ENCODE results near the gene BMERB1. TPM values are rescaled to one million over a fixed set of nuclear protein-coding genes. Genes with fewer than 3 reads are reported as not detected.
A peak's percentile ranks its signal among the peaks of the same experiment; 100 is the strongest.

The BMERB1 gene
- total and polyA plus RNA-seq, 5 donors from 2014 or later = 2.2 to 4.2 (median 3.3) TPM

DNA sequence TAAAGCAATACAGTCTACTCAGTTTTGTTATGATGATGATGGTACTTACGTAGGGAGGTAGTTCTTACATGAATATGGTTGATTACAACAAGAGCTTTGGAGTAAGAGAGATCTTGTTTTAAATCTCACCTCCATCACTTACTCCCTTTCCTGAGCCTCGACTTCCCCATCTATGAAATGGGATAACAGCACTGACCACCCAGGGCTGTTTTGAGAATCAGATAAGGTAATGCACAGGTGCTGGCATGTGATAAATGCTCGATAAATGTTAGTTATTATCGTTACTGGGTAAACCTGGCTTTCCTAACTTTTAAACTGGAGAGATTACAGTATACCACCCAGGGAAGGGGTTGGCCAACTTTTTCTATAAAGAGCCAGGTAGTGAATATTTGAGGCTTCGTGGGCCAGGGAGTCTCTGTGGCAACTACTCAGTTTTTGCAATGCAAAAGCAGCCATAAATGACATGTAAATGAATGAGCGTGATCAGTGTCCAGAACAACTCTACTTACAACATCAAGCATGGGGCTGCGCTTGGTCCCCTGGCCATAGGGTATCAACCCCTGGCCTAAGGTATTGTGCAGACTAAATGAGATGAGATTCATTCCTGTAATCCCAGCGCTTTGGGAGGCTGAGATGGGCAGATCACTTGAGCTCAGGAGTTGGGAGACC lies 73.7 kb downstream of the BMERB1 start:
- Mint-ChIP-seq H3K9me3 (no peaks in the 10 kb centered on the region), H3K4me1 (peaks cover 0 to 15% (median 10%) of the 10 kb centered on the region in 4 donors), H3K27ac (no peak overlapping the region), H3K27me3 (peaks cover 12% of the 10 kb centered on the region), H3K36me3 (no peaks in the 10 kb centered on the region), H3K4me3 (no peak overlapping the region)
- ATAC-seq (ENCODE audit: low read depth in 2 of 2) = no peak
- H3K4me3 ChIP-seq (ENCODE audit: low read depth, low read length) = no peak overlapping the region
- peaks cover 10% of the 10 kb centered on the region for H3K4me1 ChIP-seq (ENCODE audit: control insufficient read depth, insufficient read depth, low read length, poor library complexity, severe bottlenecking)
- no peak overlapping the region for H3K27ac ChIP-seq (ENCODE audit: insufficient read depth, low read length, poor library complexity, severe bottlenecking)
- no peaks in the 10 kb centered on the region for H3K27me3 ChIP-seq (ENCODE audit: control insufficient read depth, insufficient read depth, low read length)
- H3K36me3 ChIP-seq (ENCODE audit: control insufficient read depth, insufficient read depth, low read length) = no peaks in the 10 kb centered on the region
- no peak for DNase-seq
- H3K9me3 ChIP-seq (ENCODE audit: control insufficient read depth in 2 of 2, low read length in 2 of 2) = no peaks in the 10 kb centered on the region

DNA sequence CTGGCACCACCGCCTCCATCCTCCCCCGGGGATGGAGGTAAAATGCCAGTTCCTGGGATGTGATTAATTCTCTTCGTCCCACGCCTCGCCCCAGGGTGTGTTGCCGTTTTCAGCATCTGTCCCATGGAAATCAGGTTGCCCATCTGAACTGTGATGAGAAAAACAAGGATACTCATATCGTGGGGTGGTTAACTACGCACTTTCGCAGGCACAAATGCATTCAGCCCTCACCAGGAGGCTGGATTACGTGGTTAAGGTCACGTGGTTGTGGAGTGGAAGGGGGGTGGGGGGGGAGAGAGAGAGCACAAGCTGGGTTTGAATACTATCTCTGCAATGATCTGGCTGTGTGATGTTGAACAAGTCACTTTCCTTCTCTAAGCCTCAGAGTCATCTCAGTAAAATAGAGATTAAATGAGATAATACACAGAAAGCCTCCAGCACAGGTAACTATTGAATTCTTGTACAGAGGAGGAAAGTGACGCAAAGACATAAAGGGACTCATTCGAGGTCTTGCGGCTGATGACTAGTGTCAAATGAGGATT lies 74.7 kb downstream of the BMERB1 start:
- Histone ChIP-seq H3K4me1 (ENCODE audit: control insufficient read depth, insufficient read depth, low read length, poor library complexity, severe bottlenecking) (peaks cover 10% of the 10 kb centered on the region), H3K9me3 (ENCODE audit: control insufficient read depth in 2 of 2, low read length in 2 of 2) (no peaks in the 10 kb centered on the region), H3K27ac (ENCODE audit: insufficient read depth, low read length, poor library complexity, severe bottlenecking) (no peak overlapping the region), H3K4me3 (ENCODE audit: low read depth, low read length) (no peak overlapping the region), H3K36me3 (ENCODE audit: control insufficient read depth, insufficient read depth, low read length) (no peaks in the 10 kb centered on the region), H3K27me3 (ENCODE audit: control insufficient read depth, insufficient read depth, low read length) (no peaks in the 10 kb centered on the region)
- no peaks in the 10 kb centered on the region for H3K36me3 Mint-ChIP-seq
- H3K27me3 Mint-ChIP-seq = peaks cover 12% of the 10 kb centered on the region
- peak; percentile 12 to 60 (median 21) for DNase-seq
- H3K4me1 Mint-ChIP-seq = peaks cover 0 to 15% (median 10%) of the 10 kb centered on the region in 4 donors
- no peaks in the 10 kb centered on the region for H3K9me3 Mint-ChIP-seq
- peak overlapping the region in 2 of 4 donors; percentile 37 to 63 for H3K4me3 Mint-ChIP-seq
- peak in 1 of 2 donors; percentile 72 for ATAC-seq (ENCODE audit: low read depth in 2 of 2)
- peak overlapping the region in 2 of 3 donors; percentile 26 to 31 for H3K27ac Mint-ChIP-seq

DNA sequence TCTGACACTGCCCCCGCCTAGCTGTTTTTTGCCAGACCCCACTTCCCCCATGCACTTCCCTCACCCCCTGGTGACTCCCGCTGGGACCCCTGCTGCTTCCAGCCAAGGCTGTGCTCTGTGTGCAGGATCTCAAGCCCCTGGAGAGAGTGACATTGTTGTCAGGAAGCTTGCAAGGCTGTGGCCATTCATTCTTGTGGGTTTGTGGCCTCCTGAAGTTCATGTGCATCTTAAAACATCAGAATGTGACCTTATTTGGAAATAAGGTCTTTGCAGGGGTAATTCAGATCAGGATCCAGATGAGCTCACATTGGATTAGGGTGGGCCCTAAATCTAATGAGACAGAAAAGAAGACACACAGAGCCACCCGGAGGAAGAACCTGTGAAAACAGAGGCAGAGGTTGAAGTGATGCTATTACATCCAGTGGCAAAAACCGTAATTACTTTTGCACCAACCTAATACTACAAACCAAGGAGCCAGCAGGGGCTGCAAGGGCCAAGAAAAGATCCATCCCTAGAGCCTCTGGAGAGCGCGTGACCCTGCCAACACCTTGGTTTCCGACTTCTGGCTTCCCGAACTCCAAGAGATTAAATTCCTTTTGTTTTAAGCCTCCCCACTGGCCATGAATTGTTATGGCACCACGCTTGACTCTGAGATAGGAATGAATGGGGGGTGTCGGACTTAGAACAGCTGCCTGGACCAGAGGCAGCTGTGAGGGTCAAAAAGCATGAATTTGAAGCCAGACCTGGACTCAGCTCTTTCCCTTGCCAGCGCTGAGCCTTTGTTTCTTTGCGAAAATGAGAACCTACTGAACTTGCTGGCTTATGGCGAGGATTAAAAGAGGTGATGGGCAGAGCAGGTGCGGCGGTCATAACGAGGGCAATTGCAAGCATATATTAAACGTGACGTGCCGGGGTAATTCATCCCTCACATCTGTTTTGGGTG lies 75.5 kb downstream of the BMERB1 start:
- ATAC-seq (ENCODE audit: low read depth in 2 of 2) = no peak

DNA sequence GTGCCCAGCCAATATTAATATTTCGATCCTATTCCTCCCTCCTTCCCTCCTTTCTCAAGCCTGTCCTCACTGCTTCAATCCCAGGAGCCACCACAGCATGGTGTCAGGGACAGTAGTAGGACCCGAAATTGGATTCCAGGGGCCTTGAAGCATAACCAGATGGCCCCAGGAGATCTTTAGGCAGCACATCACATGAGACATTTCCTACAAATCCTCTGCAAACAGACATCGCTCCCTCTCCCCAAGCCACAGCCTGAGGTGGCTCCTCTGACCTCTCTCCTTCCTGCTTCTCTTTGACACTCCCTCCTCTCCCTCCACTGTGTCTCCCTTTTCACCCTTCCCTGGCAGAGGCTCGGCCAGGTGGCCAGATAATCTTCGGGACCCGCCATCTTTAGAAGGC lies 76.6 kb downstream of the BMERB1 start:
- Mint-ChIP-seq H3K36me3 (no peaks in the 10 kb centered on the region), H3K4me1 (peaks cover 0 to 15% (median 10%) of the 10 kb centered on the region in 4 donors), H3K27ac (peak overlapping the region in 1 of 3 donors; percentile 41), H3K27me3 (peaks cover 12% of the 10 kb centered on the region), H3K9me3 (no peaks in the 10 kb centered on the region), H3K4me3 (peak overlapping the region in 1 of 4 donors; percentile 29)
- no peak overlapping the region for H3K4me3 ChIP-seq (ENCODE audit: low read depth, low read length)
- H3K9me3 ChIP-seq (ENCODE audit: control insufficient read depth in 2 of 2, low read length in 2 of 2) = no peaks in the 10 kb centered on the region
- H3K36me3 ChIP-seq (ENCODE audit: control insufficient read depth, insufficient read depth, low read length) = no peaks in the 10 kb centered on the region
- no peaks in the 10 kb centered on the region for H3K27me3 ChIP-seq (ENCODE audit: control insufficient read depth, insufficient read depth, low read length)
- no peak overlapping the region for H3K27ac ChIP-seq (ENCODE audit: insufficient read depth, low read length, poor library complexity, severe bottlenecking)
- peaks cover 10% of the 10 kb centered on the region for H3K4me1 ChIP-seq (ENCODE audit: control insufficient read depth, insufficient read depth, low read length, poor library complexity, severe bottlenecking)
- ATAC-seq (ENCODE audit: low read depth in 2 of 2) (no peak), DNase-seq (no peak)

More for the DNA sequence above, 75.5 kb downstream of the BMERB1 start:
- Histone ChIP-seq H3K9me3 (ENCODE audit: control insufficient read depth in 2 of 2, low read length in 2 of 2) (no peaks in the 10 kb centered on the region), H3K27ac (ENCODE audit: insufficient read depth, low read length, poor library complexity, severe bottlenecking) (no peak overlapping the region), H3K27me3 (ENCODE audit: control insufficient read depth, insufficient read depth, low read length) (no peaks in the 10 kb centered on the region), H3K36me3 (ENCODE audit: control insufficient read depth, insufficient read depth, low read length) (no peaks in the 10 kb centered on the region), H3K4me1 (ENCODE audit: control insufficient read depth, insufficient read depth, low read length, poor library complexity, severe bottlenecking) (peaks cover 10% of the 10 kb centered on the region), H3K4me3 (ENCODE audit: low read depth, low read length) (no peak overlapping the region)
- Mint-ChIP-seq H3K9me3 (no peaks in the 10 kb centered on the region), H3K36me3 (no peaks in the 10 kb centered on the region), H3K27ac (peak overlapping the region in 1 of 3 donors; percentile 26), H3K4me3 (peak overlapping the region in 1 of 4 donors; percentile 37), H3K4me1 (peaks cover 0 to 15% (median 10%) of the 10 kb centered on the region in 4 donors), H3K27me3 (peaks cover 12% of the 10 kb centered on the region)
- peak in 1 of 3 donors; percentile 24 for DNase-seq

DNA sequence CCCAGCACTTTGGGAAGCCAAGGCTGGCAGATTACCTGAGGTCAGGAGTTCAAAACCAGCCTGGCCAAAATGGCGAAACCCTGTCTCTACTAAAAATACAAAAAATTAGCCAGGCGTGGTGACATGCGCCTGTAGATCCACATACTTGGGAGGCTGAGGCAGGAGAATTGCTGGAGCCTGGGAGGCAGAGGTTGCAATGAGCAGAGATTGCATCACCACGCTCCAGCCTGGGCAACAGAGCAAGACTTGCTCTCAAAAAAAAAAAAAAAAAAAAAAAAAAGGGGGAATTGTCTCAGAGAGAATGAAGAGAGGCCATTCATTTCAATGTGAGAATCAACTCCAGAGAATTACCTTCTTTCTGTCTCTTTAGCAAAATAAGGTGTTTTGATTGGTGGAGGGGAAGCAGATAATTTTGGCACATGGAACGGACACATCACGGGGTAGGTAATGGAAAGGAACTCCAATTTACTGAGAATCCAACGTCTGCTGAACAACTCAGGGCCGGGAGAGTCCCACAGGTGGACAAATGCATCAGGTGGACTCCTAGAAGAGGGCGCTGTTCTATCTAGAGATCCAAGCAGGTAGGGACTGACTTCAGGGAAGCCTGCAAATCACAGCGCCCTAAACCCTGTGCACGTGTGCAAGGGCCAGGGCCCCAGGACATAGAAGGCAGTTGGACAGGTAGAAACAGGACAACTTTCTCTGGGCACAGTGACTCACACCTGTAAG lies 77.5 kb downstream of the BMERB1 start:
- no peaks in the 10 kb centered on the region for H3K9me3 Mint-ChIP-seq

DNA sequence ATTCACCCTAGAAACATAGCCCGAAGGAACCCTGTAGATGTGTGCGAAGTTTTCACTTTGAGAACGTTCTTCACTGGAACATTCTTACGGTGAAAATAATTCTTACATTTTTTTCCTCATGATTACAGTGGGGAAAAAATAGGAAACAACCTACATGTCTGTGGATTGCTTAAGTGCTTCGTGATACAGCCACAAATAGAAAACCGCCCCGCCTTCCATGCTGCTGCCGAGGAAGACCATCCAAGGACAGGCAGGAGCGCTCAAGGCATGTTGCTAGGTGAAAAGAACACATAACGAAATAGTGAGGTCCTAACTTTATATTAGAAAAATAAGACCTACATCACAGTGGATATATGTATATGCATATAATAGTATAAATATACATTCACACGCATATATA lies 78.8 kb downstream of the BMERB1 start:
- no peak overlapping the region for H3K27ac ChIP-seq (ENCODE audit: insufficient read depth, low read length, poor library complexity, severe bottlenecking)
- DNase-seq = no peak
- Mint-ChIP-seq H3K27me3 (peaks cover 12% of the 10 kb centered on the region), H3K36me3 (no peaks in the 10 kb centered on the region), H3K27ac (peak overlapping the region in 1 of 3 donors; percentile 57), H3K4me3 (no peak overlapping the region), H3K9me3 (no peaks in the 10 kb centered on the region), H3K4me1 (peaks cover 0 to 15% (median 10%) of the 10 kb centered on the region in 4 donors)
- peaks cover 10% of the 10 kb centered on the region for H3K4me1 ChIP-seq (ENCODE audit: control insufficient read depth, insufficient read depth, low read length, poor library complexity, severe bottlenecking)
- H3K9me3 ChIP-seq (ENCODE audit: control insufficient read depth in 2 of 2, low read length in 2 of 2) = no peaks in the 10 kb centered on the region
- H3K4me3 ChIP-seq (ENCODE audit: low read depth, low read length) = no peak overlapping the region
- no peaks in the 10 kb centered on the region for H3K36me3 ChIP-seq (ENCODE audit: control insufficient read depth, insufficient read depth, low read length)
- ATAC-seq (ENCODE audit: low read depth in 2 of 2) = no peak
- no peaks in the 10 kb centered on the region for H3K27me3 ChIP-seq (ENCODE audit: control insufficient read depth, insufficient read depth, low read length)

More for the DNA sequence above, 77.5 kb downstream of the BMERB1 start:
- Histone ChIP-seq H3K4me3 (ENCODE audit: low read depth, low read length) (no peak overlapping the region), H3K9me3 (ENCODE audit: control insufficient read depth in 2 of 2, low read length in 2 of 2) (no peaks in the 10 kb centered on the region), H3K36me3 (ENCODE audit: control insufficient read depth, insufficient read depth, low read length) (no peaks in the 10 kb centered on the region), H3K27me3 (ENCODE audit: control insufficient read depth, insufficient read depth, low read length) (no peaks in the 10 kb centered on the region), H3K27ac (ENCODE audit: insufficient read depth, low read length, poor library complexity, severe bottlenecking) (no peak overlapping the region), H3K4me1 (ENCODE audit: control insufficient read depth, insufficient read depth, low read length, poor library complexity, severe bottlenecking) (peaks cover 10% of the 10 kb centered on the region)
- DNase-seq = no peak
- Mint-ChIP-seq H3K27me3 (peaks cover 12% of the 10 kb centered on the region), H3K4me3 (no peak overlapping the region), H3K4me1 (peaks cover 0 to 15% (median 10%) of the 10 kb centered on the region in 4 donors), H3K36me3 (no peaks in the 10 kb centered on the region), H3K27ac (peak overlapping the region in 1 of 3 donors; percentile 21)
- ATAC-seq (ENCODE audit: low read depth in 2 of 2) = no peak

DNA sequence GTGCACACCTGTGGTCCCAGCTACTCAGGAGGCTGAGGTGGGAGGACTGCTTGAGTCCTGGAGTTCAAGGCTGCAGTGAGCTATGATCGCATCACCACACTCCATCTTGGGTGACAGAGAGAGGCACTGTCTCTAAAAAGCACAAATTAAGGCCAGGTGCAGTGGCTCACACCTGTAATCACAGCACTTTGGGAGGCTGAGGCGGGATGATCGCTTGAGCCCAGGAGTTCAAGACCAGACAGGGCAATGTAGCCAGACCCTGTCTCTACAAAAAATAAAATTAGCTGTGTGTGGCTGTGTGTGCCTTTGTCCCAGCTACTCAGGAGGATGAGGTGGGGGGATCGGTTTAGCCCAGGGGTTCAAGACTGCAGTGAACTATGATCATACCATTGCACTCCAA lies 81.6 kb downstream of the BMERB1 start:
- H3K4me3 ChIP-seq (ENCODE audit: low read depth, low read length) = no peak overlapping the region
- Mint-ChIP-seq H3K4me1 (peaks cover 0 to 2% (median 0%) of the 10 kb centered on the region in 4 donors), H3K36me3 (no peaks in the 10 kb centered on the region), H3K27ac (no peak overlapping the region), H3K4me3 (no peak overlapping the region), H3K9me3 (no peaks in the 10 kb centered on the region), H3K27me3 (peaks cover 2% of the 10 kb centered on the region)
- H3K27me3 ChIP-seq (ENCODE audit: control insufficient read depth, insufficient read depth, low read length) = no peaks in the 10 kb centered on the region
- DNase-seq (no peak), ATAC-seq (ENCODE audit: low read depth in 2 of 2) (no peak)
- H3K27ac ChIP-seq (ENCODE audit: insufficient read depth, low read length, poor library complexity, severe bottlenecking) = no peak overlapping the region
- no peaks in the 10 kb centered on the region for H3K4me1 ChIP-seq (ENCODE audit: control insufficient read depth, insufficient read depth, low read length, poor library complexity, severe bottlenecking)
- H3K36me3 ChIP-seq (ENCODE audit: control insufficient read depth, insufficient read depth, low read length) = no peaks in the 10 kb centered on the region
- H3K9me3 ChIP-seq (ENCODE audit: control insufficient read depth in 2 of 2, low read length in 2 of 2) = no peaks in the 10 kb centered on the region

All from CD4-positive, CD25-positive, alpha-beta regulatory T cell (primary cell).